ENCODE measurements around the gene CALHM6. TPM values are rescaled to one million over a fixed set of nuclear protein-coding genes. Genes with fewer than 3 reads are reported as not detected.
A peak's percentile ranks its signal among the peaks of the same experiment; 100 is the strongest.

Gene CALHM6
- total RNA-seq: 1 to 10 TPM; 3.1 to 3.4 TPM

GRCh38 chr6:116461331-116461931, at the start of gene CALHM6:
TSS of gene CALHM6 (plus strand) at chr6:116461375. CDS start at chr6:116461930, 555 bp downstream.
- CTCF ChIA-PET: interaction anchor here (0.6 to 1.4 kb wide), 2 partner anchors 15 to 74 kb away, joined by 3 read pairs; no protein-coding TSS in a partner anchor

GRCh38 chr6:116412270-116412669, 48.9 kb upstream of the CALHM6 start:
- no peaks in the 10 kb centered on the region for H3K4me1 Mint-ChIP-seq (ENCODE audit: low read depth)
- no peaks in the 10 kb centered on the region for H3K9me3 Mint-ChIP-seq
- no peaks in the 10 kb centered on the region for H3K36me3 Mint-ChIP-seq (ENCODE audit: low read depth)
- no peak overlapping the region for H3K27ac Mint-ChIP-seq
- H3K4me3 Mint-ChIP-seq: no peak overlapping the region
- CTCF ChIA-PET: no interaction called here
- H3K27me3 Mint-ChIP-seq (ENCODE audit: low read depth): peaks cover 3% of the 10 kb centered on the region
- DNase-seq: no peak
- intact Hi-C loops (cut with micrococcal nuclease): no loop called here

More at GRCh38 chr6:116461331-116461931, at the start of gene CALHM6:
- Mint-ChIP-seq H3K4me1 (ENCODE audit: low read depth) (peaks cover 20% of the 10 kb centered on the region), H3K36me3 (ENCODE audit: low read depth) (no peaks in the 10 kb centered on the region), H3K4me3 (peak within 1 kb of the TSS; percentile 56), H3K27ac (no peak within 1 kb of the TSS), H3K9me3 (no peaks in the 10 kb centered on the region), H3K27me3 (ENCODE audit: low read depth) (peaks cover 22% of the 10 kb centered on the region)
- intact Hi-C loops (cut with micrococcal nuclease): loop anchor here (5.0 to 10.0 kb wide), 3 partner anchors 89 to 357 kb away; partner anchors contain the start of genes DSE and NT5DC1
- no peak for DNase-seq

- Mint-ChIP-seq H3K27me3 (ENCODE audit: low read depth) (peaks cover 3% of the 10 kb centered on the region), H3K4me1 (ENCODE audit: low read depth) (no peaks in the 10 kb centered on the region), H3K27ac (no peak overlapping the region), H3K36me3 (ENCODE audit: low read depth) (no peaks in the 10 kb centered on the region), H3K4me3 (no peak overlapping the region), H3K9me3 (no peaks in the 10 kb centered on the region)
- CTCF ChIA-PET: interaction anchor here (0.5 kb wide), 1 partner anchor 366 kb away, joined by 3 read pairs; no protein-coding TSS in a partner anchor
- intact Hi-C loops (cut with micrococcal nuclease): no loop called here
- no peak for DNase-seq
Observed at GRCh38 chr6:116413357-116413756, 47.8 kb upstream of the CALHM6 start.

- no peak for DNase-seq
- H3K27me3 Mint-ChIP-seq (ENCODE audit: low read depth): no peaks in the 10 kb centered on the region
- CTCF ChIA-PET: interaction anchor here (0.6 to 0.9 kb wide), 2 partner anchors 67 to 130 kb away, joined by 3 to 4 read pairs; no protein-coding TSS in a partner anchor
- H3K4me3 Mint-ChIP-seq: no peak overlapping the region
- H3K36me3 Mint-ChIP-seq (ENCODE audit: low read depth): no peaks in the 10 kb centered on the region
- H3K9me3 Mint-ChIP-seq: no peaks in the 10 kb centered on the region
- intact Hi-C loops (cut with micrococcal nuclease): no loop called here
- peaks cover 4% of the 10 kb centered on the region for H3K4me1 Mint-ChIP-seq (ENCODE audit: low read depth)
- no peak overlapping the region for H3K27ac Mint-ChIP-seq
Observed at GRCh38 chr6:116417661-116418060, 43.5 kb upstream of the CALHM6 start.

- no peak for DNase-seq
- H3K9me3 Mint-ChIP-seq: no peaks in the 10 kb centered on the region
- CTCF ChIA-PET: no interaction called here
- intact Hi-C loops (cut with micrococcal nuclease): no loop called here
- peaks cover 4% of the 10 kb centered on the region for H3K4me1 Mint-ChIP-seq (ENCODE audit: low read depth)
- no peak overlapping the region for H3K4me3 Mint-ChIP-seq
- no peaks in the 10 kb centered on the region for H3K27me3 Mint-ChIP-seq (ENCODE audit: low read depth)
- no peak overlapping the region for H3K27ac Mint-ChIP-seq
- H3K36me3 Mint-ChIP-seq (ENCODE audit: low read depth): no peaks in the 10 kb centered on the region
Observed at GRCh38 chr6:116419069-116419786, 41.9 kb upstream of the CALHM6 start.

- Mint-ChIP-seq H3K27ac (no peak overlapping the region), H3K36me3 (ENCODE audit: low read depth) (no peaks in the 10 kb centered on the region), H3K9me3 (no peaks in the 10 kb centered on the region), H3K4me3 (no peak overlapping the region), H3K27me3 (ENCODE audit: low read depth) (no peaks in the 10 kb centered on the region), H3K4me1 (ENCODE audit: low read depth) (peaks cover 4% of the 10 kb centered on the region)
- DNase-seq: no peak
- CTCF ChIA-PET: interaction anchor here (1.0 to 1.5 kb wide), 2 partner anchors 43 to 132 kb away, joined by 3 to 4 read pairs; no protein-coding TSS in a partner anchor
- intact Hi-C loops (cut with micrococcal nuclease): no loop called here
Observed at GRCh38 chr6:116420341-116420740, 40.8 kb upstream of the CALHM6 start.

DNA sequence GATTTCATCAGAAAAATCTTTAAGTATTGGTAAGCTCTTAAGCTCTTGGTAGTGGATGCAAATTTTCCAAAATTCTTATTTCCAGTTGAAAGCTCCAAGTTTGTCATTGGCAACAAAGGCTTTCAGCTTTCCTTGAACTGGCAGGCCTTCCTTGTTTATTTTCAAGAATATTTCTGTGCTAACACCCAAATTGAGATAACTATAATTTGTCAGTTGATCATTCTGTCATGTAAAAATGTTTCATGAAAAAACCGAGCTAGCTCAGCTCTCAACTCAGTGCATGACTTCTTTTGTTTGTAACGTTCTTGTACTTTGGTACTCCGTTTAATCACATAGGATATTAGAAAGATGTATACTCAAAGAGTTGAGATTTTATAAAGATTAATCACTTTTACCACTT, 38.9 kb upstream of the CALHM6 start:
- Mint-ChIP-seq H3K4me3 (no peak overlapping the region), H3K27me3 (ENCODE audit: low read depth) (no peaks in the 10 kb centered on the region), H3K4me1 (ENCODE audit: low read depth) (peaks cover 4% of the 10 kb centered on the region), H3K27ac (no peak overlapping the region), H3K36me3 (ENCODE audit: low read depth) (no peaks in the 10 kb centered on the region), H3K9me3 (no peaks in the 10 kb centered on the region)
- intact Hi-C loops (cut with micrococcal nuclease): no loop called here
- DNase-seq: no peak
- CTCF ChIA-PET: interaction anchor here (1.5 kb wide), 1 partner anchor 134 kb away, joined by 4 read pairs; no protein-coding TSS in a partner anchor

GRCh38 chr6:116424001-116424400, 37.2 kb upstream of the CALHM6 start:
- Mint-ChIP-seq H3K27ac (no peak overlapping the region), H3K4me3 (no peak overlapping the region), H3K4me1 (ENCODE audit: low read depth) (peaks cover under 1% of the 10 kb centered on the region), H3K27me3 (ENCODE audit: low read depth) (no peaks in the 10 kb centered on the region), H3K36me3 (ENCODE audit: low read depth) (no peaks in the 10 kb centered on the region), H3K9me3 (no peaks in the 10 kb centered on the region)
- CTCF ChIA-PET: interaction anchor here (1.4 kb wide), 1 partner anchor 114 kb away, joined by 3 read pairs; no protein-coding TSS in a partner anchor
- no peak for DNase-seq
- intact Hi-C loops (cut with micrococcal nuclease): no loop called here

GRCh38 chr6:116426551-116426950, 34.6 kb upstream of the CALHM6 start:
- H3K4me3 Mint-ChIP-seq: no peak overlapping the region
- intact Hi-C loops (cut with micrococcal nuclease): no loop called here
- H3K9me3 Mint-ChIP-seq: no peaks in the 10 kb centered on the region
- no peaks in the 10 kb centered on the region for H3K27me3 Mint-ChIP-seq (ENCODE audit: low read depth)
- no peak for DNase-seq
- CTCF ChIA-PET: no interaction called here
- H3K4me1 Mint-ChIP-seq (ENCODE audit: low read depth): no peaks in the 10 kb centered on the region
- no peak overlapping the region for H3K27ac Mint-ChIP-seq
- H3K36me3 Mint-ChIP-seq (ENCODE audit: low read depth): no peaks in the 10 kb centered on the region

DNA sequence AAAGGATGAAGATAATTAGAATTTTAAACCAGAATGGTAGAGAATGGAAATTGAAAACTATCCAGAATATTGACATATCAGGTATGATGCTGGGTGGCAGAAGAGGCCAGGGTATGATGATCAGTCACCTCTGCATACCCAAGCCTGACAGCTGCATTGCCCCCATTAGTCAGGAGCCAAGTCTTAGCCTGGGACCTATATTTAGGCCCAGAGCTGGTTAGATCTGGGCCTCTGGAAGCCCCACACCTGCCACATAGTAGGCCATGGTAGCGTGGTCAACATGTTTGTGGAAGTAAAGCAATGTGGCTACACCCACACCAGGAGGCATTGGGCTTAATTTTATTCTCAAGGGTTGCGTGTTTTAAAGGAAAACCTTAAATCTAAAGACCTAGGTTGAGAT, 32.1 kb upstream of the CALHM6 start:
- CTCF ChIA-PET: interaction anchor here (1.4 kb wide), 1 partner anchor 16 kb away, joined by 5 read pairs; no protein-coding TSS in a partner anchor
- intact Hi-C loops (cut with micrococcal nuclease): no loop called here

GRCh38 chr6:116430860-116431259, 30.3 kb upstream of the CALHM6 start:
- H3K36me3 Mint-ChIP-seq (ENCODE audit: low read depth): no peaks in the 10 kb centered on the region
- no peak overlapping the region for H3K4me3 Mint-ChIP-seq
- intact Hi-C loops (cut with micrococcal nuclease): no loop called here
- CTCF ChIA-PET: no interaction called here
- H3K27ac Mint-ChIP-seq: no peak overlapping the region
- no peak for DNase-seq
- no peaks in the 10 kb centered on the region for H3K9me3 Mint-ChIP-seq
- H3K27me3 Mint-ChIP-seq (ENCODE audit: low read depth): no peaks in the 10 kb centered on the region
- H3K4me1 Mint-ChIP-seq (ENCODE audit: low read depth): no peaks in the 10 kb centered on the region

More for the DNA sequence above, 32.1 kb upstream of the CALHM6 start:
- Mint-ChIP-seq H3K4me3 (no peak overlapping the region), H3K9me3 (no peaks in the 10 kb centered on the region), H3K4me1 (ENCODE audit: low read depth) (no peaks in the 10 kb centered on the region), H3K27me3 (ENCODE audit: low read depth) (no peaks in the 10 kb centered on the region), H3K27ac (no peak overlapping the region), H3K36me3 (ENCODE audit: low read depth) (no peaks in the 10 kb centered on the region)
- DNase-seq: no peak

- DNase-seq: no peak
- no peak overlapping the region for H3K4me3 Mint-ChIP-seq
- no peaks in the 10 kb centered on the region for H3K36me3 Mint-ChIP-seq (ENCODE audit: low read depth)
- no peaks in the 10 kb centered on the region for H3K4me1 Mint-ChIP-seq (ENCODE audit: low read depth)
- H3K27me3 Mint-ChIP-seq (ENCODE audit: low read depth): no peaks in the 10 kb centered on the region
- H3K9me3 Mint-ChIP-seq: no peaks in the 10 kb centered on the region
- CTCF ChIA-PET: no interaction called here
- no peak overlapping the region for H3K27ac Mint-ChIP-seq
- intact Hi-C loops (cut with micrococcal nuclease): no loop called here
Observed at GRCh38 chr6:116431964-116432595, 29.1 kb upstream of the CALHM6 start.

Data from activated naive CD4-positive, alpha-beta T cell treated with anti-CD3 and anti-CD28 coated beads for 36 hours (primary cell).